Measurements from ENCODE around the gene KLHL35. TPM values are rescaled to one million over a fixed set of nuclear protein-coding genes. Genes with fewer than 3 reads are reported as not detected.

KLHL35 gene
- total RNA-seq, 1 donor from 2014 or later: 2.6 TPM

GRCh38 chr11:75468534-75469340 lies 35.7 kb upstream of the KLHL35 start:
- DNase-seq (ENCODE audit: low read depth, low spot score): peak; percentile 92

GRCh38 chr11:75467881-75468280 lies 34.9 kb upstream of the KLHL35 start:
- no peak for DNase-seq (ENCODE audit: low read depth, low spot score)

GRCh38 chr11:75467311-75467710 lies 34.3 kb upstream of the KLHL35 start:
- no peak for DNase-seq (ENCODE audit: low read depth, low spot score)

GRCh38 chr11:75465701-75466531 lies 32.9 kb upstream of the KLHL35 start:
- peak; percentile 72 for DNase-seq (ENCODE audit: low read depth, low spot score)

GRCh38 chr11:75463106-75463774 lies 30.2 kb upstream of the KLHL35 start:
- DNase-seq (ENCODE audit: low read depth, low spot score): peak; percentile 75

- DNase-seq (ENCODE audit: low read depth, low spot score): no peak
Measured at GRCh38 chr11:75462117-75462653, 29.2 kb upstream of the KLHL35 start.

GRCh38 chr11:75461151-75461550 lies 28.1 kb upstream of the KLHL35 start:
- DNase-seq (ENCODE audit: low read depth, low spot score): no peak

GRCh38 chr11:75456596-75457183 lies 23.7 kb upstream of the KLHL35 start:
- DNase-seq (ENCODE audit: low read depth, low spot score): no peak

GRCh38 chr11:75454987-75455386 lies 22.0 kb upstream of the KLHL35 start:
- DNase-seq (ENCODE audit: low read depth, low spot score): no peak

GRCh38 chr11:75453916-75454655 lies 21.1 kb upstream of the KLHL35 start:
- DNase-seq (ENCODE audit: low read depth, low spot score): no peak

GRCh38 chr11:75450826-75451821 lies 18.1 kb upstream of the KLHL35 start:
- DNase-seq (ENCODE audit: low read depth, low spot score): no peak

GRCh38 chr11:75450236-75450635 lies 17.2 kb upstream of the KLHL35 start:
- no peak for DNase-seq (ENCODE audit: low read depth, low spot score)

GRCh38 chr11:75449776-75450175 lies 16.8 kb upstream of the KLHL35 start:
- DNase-seq (ENCODE audit: low read depth, low spot score): no peak

- no peak for DNase-seq (ENCODE audit: low read depth, low spot score)
Measured at GRCh38 chr11:75449271-75449670, 16.3 kb upstream of the KLHL35 start.

GRCh38 chr11:75447415-75447814 lies 14.4 kb upstream of the KLHL35 start:
- DNase-seq (ENCODE audit: low read depth, low spot score): no peak

- DNase-seq (ENCODE audit: low read depth, low spot score): no peak
Measured at GRCh38 chr11:75445315-75445953, 12.4 kb upstream of the KLHL35 start.

- DNase-seq (ENCODE audit: low read depth, low spot score): no peak
Measured at GRCh38 chr11:75443043-75443442, 10.0 kb upstream of the KLHL35 start.

GRCh38 chr11:75442161-75442885 lies 9.3 kb upstream of the KLHL35 start:
- no peak for DNase-seq (ENCODE audit: low read depth, low spot score)

Measured in pulmonary artery endothelial cell (primary cell).